Immature natural killer cell (primary cell): ENCODE results near the gene IL18BP. TPM values are rescaled to one million over a fixed set of nuclear protein-coding genes. Genes with fewer than 3 reads are reported as not detected.

Experiments
- DNase-seq, 3 donors: peaks; one replicate each; pipeline ENCODE4 v3.0.0; 2022; ENCODE audit warnings: mixed read lengths in 1 of 3
- H3K27ac Mint-ChIP-seq, 6 donors: one replicate each; pipeline ENCODE4 v1.8.0; 2020; ENCODE audit warnings: mixed read lengths in 6 of 6, mild to moderate bottlenecking in 5 of 6, inconsistent platforms in 4 of 6, moderate library complexity in 3 of 6
- H3K27me3 Mint-ChIP-seq, 3 donors: one replicate each; pipeline ENCODE4 v1.8.0; 2020 to 2021; ENCODE audit warnings: low read depth in 3 of 3, mild to moderate bottlenecking in 3 of 3, mixed read lengths in 3 of 3, moderate library complexity in 3 of 3, inconsistent platforms in 1 of 3
- H3K36me3 Mint-ChIP-seq, 3 donors: one replicate each; pipeline ENCODE4 v1.8.0; 2020; ENCODE audit warnings: mixed read lengths in 3 of 3, inconsistent platforms in 2 of 3, mild to moderate bottlenecking in 2 of 3
- H3K4me1 Mint-ChIP-seq, 2 donors: one replicate each; pipeline ENCODE4 v1.8.0; 2020; ENCODE audit warnings: inconsistent platforms in 2 of 2, mild to moderate bottlenecking in 2 of 2, mixed read lengths in 2 of 2, moderate library complexity in 1 of 2
- H3K4me3 Mint-ChIP-seq, 5 donors: one replicate each; pipeline ENCODE4 v1.8.0; 2020; ENCODE audit warnings: mild to moderate bottlenecking in 5 of 5, mixed read lengths in 5 of 5, inconsistent platforms in 3 of 5, moderate library complexity in 3 of 5
- H3K9me3 Mint-ChIP-seq, 6 donors: one replicate each; pipeline ENCODE4 v1.8.0; 2020; ENCODE audit warnings: mild to moderate bottlenecking in 6 of 6, mixed read lengths in 6 of 6, inconsistent platforms in 4 of 6, moderate library complexity in 3 of 6
- polyA plus RNA-seq, 3 donors: library from polyadenylated mRNA; unstranded; fragments of 300-500 nt; fragmentation: Illumina TruSeq; gene quantifications; one replicate each; pipeline ENCODE4 v1.2.3, GENCODE V29; 2021

The IL18BP gene
- polyA plus RNA-seq, 3 donors from 2014 or later = 6.0 to 22.6 (median 8.6) TPM

GRCh38 chr11:72000202-72000867 lies 1.6 kb downstream of the IL18BP start:
- peaks cover 32 to 34% of the 10 kb centered on the region in 2 donors for H3K4me1 Mint-ChIP-seq
- DNase-seq = no peak
- H3K4me3 Mint-ChIP-seq = peak overlapping the region in 1 of 5 donors; percentile 7
- peaks cover 15 to 28% (median 20%) of the 10 kb centered on the region in 3 donors for H3K36me3 Mint-ChIP-seq
- peaks cover 2 to 8% (median 5%) of the 10 kb centered on the region in 3 donors for H3K27me3 Mint-ChIP-seq
- peak overlapping the region in 4 of 6 donors; percentile 16 to 96 (median 26) for H3K27ac Mint-ChIP-seq
- H3K9me3 Mint-ChIP-seq = no peaks in the 10 kb centered on the region

GRCh38 chr11:72001285-72001684 lies 2.6 kb downstream of the IL18BP start:
- Mint-ChIP-seq H3K4me3 (no peak overlapping the region), H3K27me3 (peaks cover 2 to 11% (median 5%) of the 10 kb centered on the region in 3 donors), H3K36me3 (peaks cover 15 to 26% (median 24%) of the 10 kb centered on the region in 3 donors), H3K4me1 (peaks cover 32 to 34% of the 10 kb centered on the region in 2 donors), H3K9me3 (no peaks in the 10 kb centered on the region), H3K27ac (peak overlapping the region in 4 of 6 donors; percentile 3 to 70 (median 49))
- DNase-seq = no peak

- H3K4me3 Mint-ChIP-seq = peak overlapping the region in 2 of 5 donors; percentile 1 to 15
- H3K27me3 Mint-ChIP-seq = peaks cover 2 to 11% (median 5%) of the 10 kb centered on the region in 3 donors
- peaks cover 29 to 34% of the 10 kb centered on the region in 2 donors for H3K4me1 Mint-ChIP-seq
- peaks cover 15 to 28% (median 21%) of the 10 kb centered on the region in 3 donors for H3K36me3 Mint-ChIP-seq
- no peaks in the 10 kb centered on the region for H3K9me3 Mint-ChIP-seq
- H3K27ac Mint-ChIP-seq = peak overlapping the region; percentile 28 to 83 (median 66)
- no peak for DNase-seq
Observed at GRCh38 chr11:72001834-72002591, 3.3 kb downstream of the IL18BP start.

DNA sequence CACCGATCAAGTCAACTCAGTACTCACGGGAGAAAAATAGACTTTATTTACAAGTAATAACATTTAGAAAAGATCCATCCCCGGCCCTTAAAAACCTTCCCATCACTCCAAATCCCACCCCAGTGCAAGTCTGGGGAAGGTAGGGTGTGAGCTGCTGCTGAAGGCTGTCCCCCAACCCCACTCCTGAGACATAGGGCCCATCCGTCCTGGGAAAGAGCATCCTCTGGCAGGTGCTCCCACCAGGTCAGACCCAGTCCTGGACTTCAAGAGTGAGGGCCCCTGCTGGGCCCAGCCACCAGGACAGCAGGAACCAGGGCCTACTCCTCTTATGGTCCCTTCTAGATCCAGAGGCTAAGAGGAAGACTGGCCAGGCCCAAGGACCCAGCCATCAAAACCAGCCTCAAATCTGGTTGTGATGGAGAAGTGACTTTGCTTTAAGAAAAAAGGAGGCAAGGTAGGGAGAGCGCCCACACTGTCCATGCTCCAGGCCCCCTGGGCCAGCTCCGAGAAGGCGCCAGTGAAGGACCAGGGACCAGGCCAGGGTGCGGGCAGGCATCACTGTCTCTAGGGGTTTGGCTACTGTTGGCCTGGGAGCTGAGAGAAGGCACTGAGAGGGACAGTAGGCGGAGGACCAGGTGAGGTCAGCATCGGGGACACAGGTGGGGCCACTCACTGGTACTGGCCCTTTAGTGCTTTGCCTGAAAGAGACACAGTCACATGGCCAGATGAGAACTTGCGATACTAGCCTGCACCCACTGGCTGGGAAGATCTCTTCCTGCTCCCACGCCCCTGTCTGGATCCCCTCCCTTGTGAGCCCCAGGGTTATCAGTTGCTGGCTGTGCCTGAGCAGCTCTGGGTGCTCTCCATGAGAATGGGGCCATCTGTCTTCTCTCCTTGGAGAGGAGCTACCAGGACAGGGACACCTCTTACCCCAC lies 4.4 kb downstream of the IL18BP start:
- peak overlapping the region in 5 of 6 donors; percentile 7 to 63 (median 41) for H3K27ac Mint-ChIP-seq
- H3K9me3 Mint-ChIP-seq = no peaks in the 10 kb centered on the region
- no peak overlapping the region for H3K4me3 Mint-ChIP-seq
- peaks cover 19 to 38% (median 26%) of the 10 kb centered on the region in 3 donors for H3K36me3 Mint-ChIP-seq
- no peak for DNase-seq
- peaks cover 27 to 33% of the 10 kb centered on the region in 2 donors for H3K4me1 Mint-ChIP-seq
- peaks cover 2 to 11% (median 5%) of the 10 kb centered on the region in 3 donors for H3K27me3 Mint-ChIP-seq

DNA sequence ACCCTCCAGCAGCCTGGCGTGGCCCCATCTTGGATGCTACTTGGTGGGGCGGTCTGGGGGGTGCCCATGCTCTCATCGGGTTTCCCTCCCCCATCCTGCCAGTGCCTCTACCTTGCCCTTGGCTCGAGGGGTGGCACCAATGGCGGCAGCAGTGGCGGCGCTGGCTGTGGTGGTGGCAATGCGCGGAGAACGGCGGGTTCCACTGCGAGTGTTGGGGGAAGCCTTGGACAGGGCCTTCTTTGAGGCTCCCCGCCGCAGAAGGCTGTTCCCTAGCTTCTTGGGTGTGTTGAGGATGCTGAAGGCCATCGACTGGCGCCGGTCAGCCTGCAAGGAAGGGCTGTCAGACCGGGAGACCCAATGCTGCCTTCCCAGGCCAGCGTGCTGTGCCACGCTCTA lies 5.1 kb downstream of the IL18BP start:
- H3K9me3 Mint-ChIP-seq = no peaks in the 10 kb centered on the region
- H3K4me3 Mint-ChIP-seq = no peak overlapping the region
- DNase-seq = no peak
- H3K27me3 Mint-ChIP-seq = peaks cover 2 to 11% (median 5%) of the 10 kb centered on the region in 3 donors
- peaks cover 23 to 44% (median 23%) of the 10 kb centered on the region in 3 donors for H3K36me3 Mint-ChIP-seq
- peaks cover 21 to 26% of the 10 kb centered on the region in 2 donors for H3K4me1 Mint-ChIP-seq
- H3K27ac Mint-ChIP-seq = no peak overlapping the region

GRCh38 chr11:72004515-72005346 lies 6.0 kb downstream of the IL18BP start:
- H3K4me1 Mint-ChIP-seq = peaks cover 11 to 16% of the 10 kb centered on the region in 2 donors
- no peak for DNase-seq
- H3K9me3 Mint-ChIP-seq = no peaks in the 10 kb centered on the region
- peaks cover 21 to 47% (median 27%) of the 10 kb centered on the region in 3 donors for H3K36me3 Mint-ChIP-seq
- no peak overlapping the region for H3K4me3 Mint-ChIP-seq
- H3K27ac Mint-ChIP-seq = no peak overlapping the region
- H3K27me3 Mint-ChIP-seq = peaks cover 3 to 9% (median 5%) of the 10 kb centered on the region in 3 donors

DNA sequence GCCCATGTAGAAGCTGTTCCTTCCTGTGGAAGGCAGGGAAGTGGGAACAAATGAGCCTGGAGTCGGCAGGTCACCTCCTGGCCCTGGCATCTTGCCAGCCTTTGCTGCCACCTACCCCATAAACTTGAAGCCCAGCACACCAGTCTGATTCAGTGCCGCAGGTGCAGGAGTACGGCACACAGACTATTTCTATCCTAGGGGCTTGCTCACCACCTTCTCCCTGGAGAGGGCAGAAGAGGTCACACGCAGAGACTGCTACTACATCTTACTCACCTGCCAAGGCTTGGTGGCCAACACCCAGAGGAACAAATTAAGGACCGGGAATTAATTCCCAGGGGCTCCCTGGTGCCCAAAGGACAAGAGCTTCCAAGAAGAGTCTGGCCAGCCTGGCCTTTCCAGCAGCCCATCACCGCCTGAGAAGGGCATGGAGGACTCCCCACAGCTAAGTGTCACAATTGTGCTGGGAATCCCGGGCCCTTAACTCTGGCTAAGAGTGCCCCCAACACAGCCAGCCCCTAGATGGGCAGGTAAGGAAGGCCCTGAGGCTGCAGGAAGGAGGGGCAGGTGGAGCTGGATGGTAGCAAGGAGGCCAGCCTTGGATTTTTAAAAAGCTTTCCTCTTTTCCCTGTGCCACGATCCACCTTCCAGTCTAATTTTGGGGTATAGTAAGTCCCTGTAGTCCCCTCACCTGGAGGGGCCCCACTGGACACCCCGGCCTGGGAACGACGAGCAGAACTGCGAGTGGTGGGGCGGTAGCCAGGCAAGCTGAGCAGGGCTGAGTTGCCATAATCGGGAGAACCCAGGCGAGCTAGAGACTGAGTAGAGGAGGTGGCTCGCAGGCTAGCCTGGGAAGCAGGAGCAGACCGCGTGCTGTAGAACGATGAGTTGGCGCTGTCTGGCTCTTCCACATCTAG lies 6.9 kb downstream of the IL18BP start:
- DNase-seq = no peak
- Mint-ChIP-seq H3K9me3 (no peaks in the 10 kb centered on the region), H3K36me3 (peaks cover 21 to 54% (median 27%) of the 10 kb centered on the region in 3 donors), H3K4me1 (peaks cover 4 to 10% of the 10 kb centered on the region in 2 donors), H3K27me3 (peaks cover 3 to 9% (median 5%) of the 10 kb centered on the region in 3 donors), H3K27ac (peak overlapping the region in 2 of 6 donors; percentile 15 to 45), H3K4me3 (no peak overlapping the region)

DNA sequence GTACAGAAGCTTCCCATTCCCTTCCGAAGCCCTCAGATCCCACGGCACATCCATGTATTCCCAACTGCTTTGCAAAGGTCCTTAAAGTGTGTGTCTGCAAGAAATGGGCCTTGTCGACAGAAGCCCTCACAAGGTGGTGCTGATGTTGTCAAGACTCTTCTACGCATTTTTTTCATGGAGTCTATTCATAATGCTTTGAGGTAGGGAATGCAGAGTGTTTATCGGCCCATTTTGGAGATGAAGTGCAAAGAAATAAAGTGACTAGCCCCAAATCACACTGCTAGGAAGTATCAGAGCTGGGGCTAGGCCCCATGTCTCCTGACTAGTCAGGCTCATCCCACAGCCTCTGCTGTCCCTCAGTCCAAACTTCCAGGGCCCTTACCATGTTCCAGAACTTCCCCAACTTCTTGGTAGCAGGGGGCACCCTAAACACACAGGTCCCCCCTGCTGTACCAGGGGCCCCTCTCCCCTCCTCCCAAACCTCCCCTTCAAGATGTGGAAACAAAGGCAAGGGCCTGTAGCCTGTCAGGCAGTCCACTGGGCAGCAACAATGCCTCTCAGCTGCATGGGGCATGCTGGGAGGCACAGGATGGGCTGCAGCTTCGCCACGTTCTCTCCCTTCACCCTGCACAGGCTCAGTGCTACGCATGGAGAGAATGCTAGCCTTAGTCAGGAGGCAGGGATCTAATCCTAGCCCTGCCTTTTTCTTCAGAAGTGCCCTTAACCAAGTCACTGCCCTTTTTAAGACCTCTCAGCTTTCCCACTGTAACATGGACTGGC lies 7.8 kb downstream of the IL18BP start:
- no peaks in the 10 kb centered on the region for H3K9me3 Mint-ChIP-seq
- peak overlapping the region in 2 of 6 donors; percentile 15 to 41 for H3K27ac Mint-ChIP-seq
- peaks cover 3 to 9% (median 8%) of the 10 kb centered on the region in 3 donors for H3K27me3 Mint-ChIP-seq
- peaks cover 4 to 10% of the 10 kb centered on the region in 2 donors for H3K4me1 Mint-ChIP-seq
- DNase-seq = no peak
- peaks cover 21 to 54% (median 27%) of the 10 kb centered on the region in 3 donors for H3K36me3 Mint-ChIP-seq
- H3K4me3 Mint-ChIP-seq = no peak overlapping the region

DNA sequence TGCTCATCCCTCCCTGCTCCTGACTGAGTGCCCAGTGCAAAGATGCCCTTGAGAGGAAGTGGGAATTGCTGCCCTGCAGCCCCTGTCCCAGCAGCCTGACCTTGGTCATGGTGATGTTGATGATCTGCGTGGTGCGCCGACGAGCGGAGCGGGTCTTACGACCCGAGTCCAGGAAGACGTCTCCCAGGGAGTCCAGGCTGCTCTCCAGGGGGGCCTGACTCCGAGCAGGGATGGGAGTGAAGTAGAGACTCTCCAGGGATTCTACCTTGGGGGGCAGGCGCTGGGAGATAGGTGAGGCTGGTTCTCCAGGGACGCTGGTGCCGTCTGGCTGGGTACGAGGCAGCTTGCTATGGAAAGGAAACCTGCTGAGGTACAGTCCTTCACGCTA lies 8.4 kb downstream of the IL18BP start:
- H3K9me3 Mint-ChIP-seq = no peaks in the 10 kb centered on the region
- H3K4me3 Mint-ChIP-seq = no peak overlapping the region
- H3K36me3 Mint-ChIP-seq = peaks cover 17 to 50% (median 23%) of the 10 kb centered on the region in 3 donors
- peaks cover 3 to 9% (median 8%) of the 10 kb centered on the region in 3 donors for H3K27me3 Mint-ChIP-seq
- peaks cover under 1 to 6% of the 10 kb centered on the region in 2 donors for H3K4me1 Mint-ChIP-seq
- DNase-seq = no peak
- peak overlapping the region in 1 of 6 donors; percentile 41 for H3K27ac Mint-ChIP-seq

DNA sequence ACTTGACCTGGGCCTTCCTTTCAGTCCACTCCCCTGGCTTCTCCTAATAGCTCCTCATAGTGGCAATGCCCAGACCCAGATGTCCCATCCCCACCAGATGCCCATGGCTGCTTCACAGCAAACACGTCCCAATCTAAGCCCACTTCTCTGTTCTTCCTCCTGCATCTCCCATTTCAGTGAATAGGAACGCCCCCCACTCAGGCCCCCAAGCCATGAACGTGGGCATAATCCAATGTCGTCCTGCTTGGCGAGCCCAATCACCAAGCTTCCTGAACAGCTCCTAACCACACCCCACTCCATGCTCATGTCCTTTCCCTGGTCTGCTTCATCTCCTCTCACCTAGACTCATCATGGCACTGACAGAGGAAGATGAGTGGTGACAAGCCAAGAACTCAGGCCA lies 8.9 kb downstream of the IL18BP start:
- no peak overlapping the region for H3K4me3 Mint-ChIP-seq
- no peaks in the 10 kb centered on the region for H3K9me3 Mint-ChIP-seq
- no peak for DNase-seq
- peaks cover 0 to under 1% of the 10 kb centered on the region in 2 donors for H3K4me1 Mint-ChIP-seq
- H3K27ac Mint-ChIP-seq = peak overlapping the region in 1 of 6 donors; percentile 45
- peaks cover 3 to 9% (median 5%) of the 10 kb centered on the region in 3 donors for H3K27me3 Mint-ChIP-seq
- H3K36me3 Mint-ChIP-seq = peaks cover 12 to 45% (median 18%) of the 10 kb centered on the region in 3 donors

GRCh38 chr11:72008728-72009127 lies 10.0 kb downstream of the IL18BP start:
- H3K9me3 Mint-ChIP-seq = no peaks in the 10 kb centered on the region
- H3K27me3 Mint-ChIP-seq = peaks cover 0 to 5% (median 5%) of the 10 kb centered on the region in 3 donors
- no peak overlapping the region for H3K4me3 Mint-ChIP-seq
- peaks cover 10 to 41% (median 13%) of the 10 kb centered on the region in 3 donors for H3K36me3 Mint-ChIP-seq
- H3K4me1 Mint-ChIP-seq = no peaks in the 10 kb centered on the region
- no peak for DNase-seq
- peak overlapping the region in 2 of 6 donors; percentile 30 to 45 for H3K27ac Mint-ChIP-seq
